Chondrocyte (in vitro differentiated cells): Measurements from ENCODE around the gene SNX32. TPM values are rescaled to one million over a fixed set of nuclear protein-coding genes. Genes with fewer than 3 reads are reported as not detected.

Experiments used
- DNase-seq: peaks from one replicate; pipeline ENCODE4 v3.0.0; 2021; ENCODE audit warnings: mixed read lengths, low spot score
- H3K27ac Mint-ChIP-seq: one replicate; pipeline ENCODE4 v1.8.0; 2021; ENCODE audit warnings: mild to moderate bottlenecking, moderate library complexity, mixed read lengths; ENCODE audit not compliant: unreplicated experiment
- H3K27me3 Mint-ChIP-seq: 2 replicates; pipeline ENCODE4 v1.8.0; 2021; ENCODE audit warnings: low read depth, mixed read lengths
- H3K36me3 Mint-ChIP-seq: 2 replicates; pipeline ENCODE4 v1.8.0; 2021; ENCODE audit warnings: low read depth, mixed read lengths
- H3K4me1 Mint-ChIP-seq: 2 replicates; pipeline ENCODE4 v1.8.0; 2021; ENCODE audit warnings: low read depth, mild to moderate bottlenecking, mixed read lengths
- H3K4me3 Mint-ChIP-seq: one replicate; pipeline ENCODE4 v1.8.0; 2021; ENCODE audit warnings: mild to moderate bottlenecking, moderate library complexity, mixed read lengths; ENCODE audit not compliant: unreplicated experiment
- H3K9me3 Mint-ChIP-seq: 2 replicates; pipeline ENCODE4 v1.8.0; 2021; ENCODE audit warnings: low read depth, mixed read lengths
- total RNA-seq: library from RNA; stranded (reverse); gene quantifications from 3 replicates; pipeline ENCODE4 v1.2.1, GENCODE V29; 2021
- TF ChIP-seq, protein P1 (sequence below): fragments of 200-600 bp; sonication (generic); IDR thresholded peaks from 2 replicates; pipeline ENCODE4 v1.5.0; 2021; ENCODE audit warnings: antibody characterized with exemption, mild to moderate bottlenecking, moderate library complexity

SNX32 gene
- total RNA-seq, 1 donor from 2014 or later = 0.80 TPM

GRCh38 chr11:65809496-65809895 is 24.3 kb upstream of the SNX32 start:
- Mint-ChIP-seq H3K36me3 (peaks cover 2% of the 10 kb centered on the region), H3K4me1 (no peaks in the 10 kb centered on the region), H3K4me3 (no peak overlapping the region), H3K27me3 (peaks cover 6% of the 10 kb centered on the region), H3K9me3 (no peaks in the 10 kb centered on the region), H3K27ac (no peak overlapping the region)
- no peak for DNase-seq
- TF ChIP-seq, protein P1, sequence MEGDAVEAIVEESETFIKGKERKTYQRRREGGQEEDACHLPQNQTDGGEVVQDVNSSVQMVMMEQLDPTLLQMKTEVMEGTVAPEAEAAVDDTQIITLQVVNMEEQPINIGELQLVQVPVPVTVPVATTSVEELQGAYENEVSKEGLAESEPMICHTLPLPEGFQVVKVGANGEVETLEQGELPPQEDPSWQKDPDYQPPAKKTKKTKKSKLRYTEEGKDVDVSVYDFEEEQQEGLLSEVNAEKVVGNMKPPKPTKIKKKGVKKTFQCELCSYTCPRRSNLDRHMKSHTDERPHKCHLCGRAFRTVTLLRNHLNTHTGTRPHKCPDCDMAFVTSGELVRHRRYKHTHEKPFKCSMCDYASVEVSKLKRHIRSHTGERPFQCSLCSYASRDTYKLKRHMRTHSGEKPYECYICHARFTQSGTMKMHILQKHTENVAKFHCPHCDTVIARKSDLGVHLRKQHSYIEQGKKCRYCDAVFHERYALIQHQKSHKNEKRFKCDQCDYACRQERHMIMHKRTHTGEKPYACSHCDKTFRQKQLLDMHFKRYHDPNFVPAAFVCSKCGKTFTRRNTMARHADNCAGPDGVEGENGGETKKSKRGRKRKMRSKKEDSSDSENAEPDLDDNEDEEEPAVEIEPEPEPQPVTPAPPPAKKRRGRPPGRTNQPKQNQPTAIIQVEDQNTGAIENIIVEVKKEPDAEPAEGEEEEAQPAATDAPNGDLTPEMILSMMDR = no peak

DNA sequence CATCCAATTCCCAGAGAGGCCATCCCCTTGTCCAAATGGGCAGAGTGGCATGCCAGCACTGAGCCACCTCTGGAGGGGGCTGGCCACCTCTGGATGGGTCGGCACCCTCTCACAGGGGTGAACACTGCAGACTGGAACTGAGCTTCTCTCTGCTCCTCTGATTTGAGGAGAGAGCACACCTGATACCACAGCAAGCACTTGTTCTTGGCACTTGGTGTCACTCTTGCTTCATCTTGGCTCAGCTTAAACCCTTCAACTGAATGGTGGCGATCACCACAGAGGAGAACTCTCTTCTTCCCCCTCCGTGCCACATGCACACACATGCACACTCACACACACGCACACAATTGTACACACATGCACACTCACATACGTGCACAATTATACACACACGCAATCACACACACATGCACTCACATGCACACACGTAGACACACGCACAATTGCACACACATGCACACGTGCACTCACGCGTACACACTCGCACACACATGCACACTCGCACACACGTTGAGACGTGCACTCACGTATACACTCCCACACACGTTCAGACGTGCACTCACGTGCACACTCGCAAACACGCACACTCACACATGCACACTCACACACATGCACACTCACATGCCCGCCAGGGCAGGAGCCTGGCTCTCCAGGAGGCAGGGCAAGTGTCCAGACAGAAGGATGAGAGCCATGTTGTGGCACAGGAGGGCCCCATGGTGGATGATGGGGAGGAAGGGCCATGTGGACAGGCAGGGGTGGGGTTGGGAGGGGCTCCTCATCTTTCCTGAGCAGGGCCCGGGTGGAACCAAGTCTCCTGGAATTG is 23.5 kb upstream of the SNX32 start:
- peaks cover 2% of the 10 kb centered on the region for H3K36me3 Mint-ChIP-seq
- H3K9me3 Mint-ChIP-seq = no peaks in the 10 kb centered on the region
- H3K4me3 Mint-ChIP-seq = no peak overlapping the region
- H3K27me3 Mint-ChIP-seq = peaks cover 4% of the 10 kb centered on the region
- TF ChIP-seq, protein P1 = no peak
- no peak for DNase-seq
- no peaks in the 10 kb centered on the region for H3K4me1 Mint-ChIP-seq
- no peak overlapping the region for H3K27ac Mint-ChIP-seq

DNA sequence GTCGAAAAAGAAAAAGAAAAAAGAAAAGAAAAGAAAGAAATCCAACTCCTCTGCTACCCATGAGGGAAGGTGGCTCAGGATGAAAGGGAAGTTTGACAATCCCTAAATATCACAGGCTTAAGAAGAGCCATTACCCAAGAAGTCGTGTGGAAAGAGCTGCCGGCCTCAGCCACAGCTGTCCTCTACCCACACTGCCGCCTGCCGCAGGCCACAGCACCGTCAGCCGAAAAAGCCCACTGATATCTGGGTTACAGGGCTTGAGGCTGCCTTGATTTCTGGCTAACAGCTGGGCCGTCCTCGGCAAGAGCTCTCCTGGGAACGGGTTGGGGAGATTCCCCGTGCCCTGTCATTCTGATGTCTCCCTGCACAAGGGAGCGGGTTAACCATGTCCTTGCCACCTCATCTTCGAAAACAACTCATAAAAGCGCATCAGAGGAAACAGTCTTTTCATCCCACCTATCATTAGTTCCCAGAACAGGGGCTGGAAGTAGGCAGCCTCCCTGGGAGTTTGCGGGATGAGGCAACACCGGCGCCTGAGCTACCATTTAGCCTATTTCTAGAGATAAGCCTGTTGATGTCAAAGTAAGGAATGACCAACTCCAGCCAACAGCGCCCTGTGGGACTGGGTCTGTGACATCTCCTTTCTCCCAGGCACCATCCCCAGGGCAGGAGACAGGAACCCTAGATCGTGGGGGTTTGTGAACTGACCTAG is 21.8 kb upstream of the SNX32 start:
- Mint-ChIP-seq H3K4me1 (peaks cover 6% of the 10 kb centered on the region), H3K27ac (no peak overlapping the region), H3K9me3 (no peaks in the 10 kb centered on the region), H3K36me3 (peaks cover 4% of the 10 kb centered on the region), H3K27me3 (peaks cover 4% of the 10 kb centered on the region), H3K4me3 (no peak overlapping the region)
- TF ChIP-seq, protein P1 = no peak
- DNase-seq = no peak

- no peak for DNase-seq
- Mint-ChIP-seq H3K27me3 (peaks cover 4% of the 10 kb centered on the region), H3K4me1 (peaks cover 14% of the 10 kb centered on the region), H3K27ac (no peak overlapping the region), H3K4me3 (no peak overlapping the region), H3K9me3 (no peaks in the 10 kb centered on the region), H3K36me3 (peaks cover 4% of the 10 kb centered on the region)
- TF ChIP-seq, protein P1 = no peak
These were observed 19.4 kb upstream of the SNX32 start for GRCh38 chr11:65814131-65814985.
